Upper lobe of left lung (tissue), 4 donors: ENCODE results near the gene SFMBT1.

Experiments used
- POLR2A ChIP-seq, 4 donors: fragments of 450-650 bp; IDR thresholded peaks; one replicate each; pipeline ENCODE4 v1.5.1; 2016 to 2017; ENCODE audit warnings: antibody characterized with exemption in 4 of 4, mild to moderate bottlenecking in 2 of 4
- TF ChIP-seq, protein P1 (sequence below), 6 experiments: fragments of 450-650 bp in 4 of 6; fragments of 200-600 bp in 2 of 6; sonication (generic) in 2 of 6; IDR thresholded peaks; one replicate each; pipeline ENCODE4 v1.5.1; 2016 to 2019; ENCODE audit warnings: antibody characterized with exemption in 6 of 6

DNA sequence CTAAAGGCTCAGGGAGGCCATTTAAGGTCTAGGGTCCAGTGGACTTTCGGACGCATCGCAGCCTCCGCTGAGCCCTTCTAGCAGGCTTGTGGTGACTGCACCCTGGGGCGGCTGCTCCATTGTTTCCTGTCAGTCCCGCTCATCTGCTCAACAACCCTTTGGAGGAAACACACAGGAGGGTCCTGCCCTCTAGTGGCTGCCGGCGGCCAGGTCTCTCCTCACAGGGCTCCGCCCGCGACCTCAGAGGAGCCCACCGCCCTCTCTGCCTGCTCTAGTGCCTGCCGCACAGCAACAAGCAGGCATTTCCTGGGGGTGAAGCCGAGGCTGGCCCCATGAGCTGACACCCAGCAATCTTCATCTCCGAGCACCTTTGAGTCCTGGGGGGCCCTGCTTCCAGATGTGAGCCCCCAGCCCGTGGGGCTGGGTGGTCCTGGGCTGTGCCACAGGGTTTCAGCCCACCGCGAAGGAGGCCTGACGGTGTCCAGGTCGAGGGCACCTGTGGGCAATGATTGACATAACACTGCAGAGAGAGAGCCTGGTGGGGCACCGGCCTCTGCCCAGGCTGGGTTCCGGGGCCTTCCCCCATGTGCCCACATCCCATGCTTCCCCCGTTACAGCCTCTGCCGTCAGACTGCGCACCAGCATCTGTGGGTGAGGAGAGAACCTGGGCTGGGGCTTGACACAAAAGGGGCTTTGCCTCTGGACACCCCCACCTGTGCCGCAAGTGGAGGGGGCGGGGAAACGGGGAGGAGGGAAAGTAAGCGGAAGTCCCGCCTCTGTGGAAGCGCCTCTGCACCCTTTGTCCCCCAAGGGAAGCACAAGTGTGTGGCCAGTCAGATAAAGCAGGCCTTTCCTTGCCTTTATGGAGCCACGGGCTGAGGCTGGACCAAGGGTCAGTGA is 27.0 kb upstream of the SFMBT1 start:
- no peak for TF ChIP-seq POLR2A (IDR thresholded peaks at IDR 0.05)
- TF ChIP-seq, protein P1, sequence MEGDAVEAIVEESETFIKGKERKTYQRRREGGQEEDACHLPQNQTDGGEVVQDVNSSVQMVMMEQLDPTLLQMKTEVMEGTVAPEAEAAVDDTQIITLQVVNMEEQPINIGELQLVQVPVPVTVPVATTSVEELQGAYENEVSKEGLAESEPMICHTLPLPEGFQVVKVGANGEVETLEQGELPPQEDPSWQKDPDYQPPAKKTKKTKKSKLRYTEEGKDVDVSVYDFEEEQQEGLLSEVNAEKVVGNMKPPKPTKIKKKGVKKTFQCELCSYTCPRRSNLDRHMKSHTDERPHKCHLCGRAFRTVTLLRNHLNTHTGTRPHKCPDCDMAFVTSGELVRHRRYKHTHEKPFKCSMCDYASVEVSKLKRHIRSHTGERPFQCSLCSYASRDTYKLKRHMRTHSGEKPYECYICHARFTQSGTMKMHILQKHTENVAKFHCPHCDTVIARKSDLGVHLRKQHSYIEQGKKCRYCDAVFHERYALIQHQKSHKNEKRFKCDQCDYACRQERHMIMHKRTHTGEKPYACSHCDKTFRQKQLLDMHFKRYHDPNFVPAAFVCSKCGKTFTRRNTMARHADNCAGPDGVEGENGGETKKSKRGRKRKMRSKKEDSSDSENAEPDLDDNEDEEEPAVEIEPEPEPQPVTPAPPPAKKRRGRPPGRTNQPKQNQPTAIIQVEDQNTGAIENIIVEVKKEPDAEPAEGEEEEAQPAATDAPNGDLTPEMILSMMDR (IDR thresholded peaks at IDR 0.05): peak; percentile 92 to 96 (median 95)
